K562 (cell line): ENCODE measurements around the gene KYAT1. TPM values are rescaled to one million over a fixed set of nuclear protein-coding genes. Genes with fewer than 3 reads are reported as not detected.

Experiments
- ATAC-seq: fragments of 200-7000 bp; cut with Tn5 transposase; 3 replicates; pipeline ENCODE4 v1.9.1; 2020; ENCODE audit warnings: moderate library complexity
- BruUV-seq: library from RNA; stranded (reverse); fragments of 400-500 nt; replicated peaks from 2 replicates; lab custom pipeline; 2021; lab: Mats Ljungman, UMichigan
- CTCF ChIA-PET: fragments of 300-600 bp; formaldehyde crosslinking; extraction: SDS; loops from one replicate; lab custom pipeline; 2021; ENCODE audit warnings: low intra/inter-chr PET ratio; lab: Yijun Ruan, JAX
- POLR2A ChIA-PET: fragments of 300-600, 350-650 bp; sonication (Branson Sonifier 250); formaldehyde crosslinking; extraction: SDS; loops from one replicate; lab custom pipeline; 2021; ENCODE audit warnings: antibody characterized with exemption, inconsistent platforms; lab: Yijun Ruan, JAX
- DNase-seq, 4 experiments: peaks; one replicate each; pipeline versions ENCODE4 v3.0.0 to v3.0.0-alpha.2; 2011 to 2018; ENCODE audit warnings: low spot score in 3 of 4, mixed read lengths in 3 of 4; ENCODE audit errors: extremely low read depth in 1 of 4
- FAIRE-seq: peaks from 2 replicates; lab custom pipeline; 2011; peaks lifted over from hg19 to GRCh38; lab: Jason Lieb, UNC
- H2AFZ ChIP-seq: 2 replicates; pipeline ENCODE4 v1.6.0; 2011; ENCODE audit warnings: low read depth, low read length, control low read depth, inconsistent platforms
- H3K27ac ChIP-seq: fragments of 200-600 bp; 3 replicates; pipeline ENCODE4 v1.8.0; 2011; ENCODE audit warnings: low read depth, mild to moderate bottlenecking, control low read depth, inconsistent platforms, low read length, moderate library complexity, mixed read lengths; ENCODE audit errors: extremely low read depth
- H3K27me3 ChIP-seq, 2 experiments: fragments of 300-600 bp in 1 of 2; 2 replicates in 1 of 2; 3 replicates in 1 of 2; pipeline versions ENCODE4 v1.6.0 to v1.8.0; 2011; ENCODE audit warnings: inconsistent platforms in 2 of 2, low read length in 2 of 2, mild to moderate bottlenecking in 1 of 2, mixed read lengths in 1 of 2, moderate library complexity in 1 of 2; ENCODE audit not compliant: control insufficient read depth in 2 of 2, insufficient read depth in 2 of 2
- H3K36me3 ChIP-seq: fragments of 300-600 bp; 3 replicates; pipeline ENCODE4 v1.8.0; 2011; ENCODE audit warnings: mild to moderate bottlenecking, low read length, inconsistent platforms; ENCODE audit not compliant: control insufficient read depth, insufficient read depth
- H3K4me1 ChIP-seq, 2 experiments: fragments of 200-600 bp in 1 of 2; replicated peaks in 1 of 2; 2 replicates in 1 of 2; 3 replicates in 1 of 2; pipeline versions ENCODE4 v1.5.1 to v1.8.0; 2011; ENCODE audit warnings: inconsistent platforms in 2 of 2, low read length in 2 of 2, mild to moderate bottlenecking in 1 of 2, mixed read lengths in 1 of 2, moderate library complexity in 1 of 2; ENCODE audit not compliant: control insufficient read depth in 2 of 2, insufficient read depth in 2 of 2
- H3K4me2 ChIP-seq: 2 replicates; pipeline ENCODE4 v1.6.1; 2011; ENCODE audit warnings: low read length, control low read depth, inconsistent platforms, mixed read lengths; ENCODE audit not compliant: insufficient read depth
- H3K4me3 ChIP-seq: fragments of 200-600 bp; sonication (generic), shearing (Covaris generic); 2 replicates; pipeline ENCODE4 v1.5.1; 2016; ENCODE audit warnings: control low read depth, inconsistent platforms
- H3K79me2 ChIP-seq: fragments of 200-600 bp; 3 replicates; pipeline ENCODE4 v1.8.0; 2011; ENCODE audit warnings: low read length, inconsistent platforms; ENCODE audit not compliant: control insufficient read depth, insufficient read depth
- H3K9ac ChIP-seq, 2 experiments: 2 replicates each; pipeline versions ENCODE4 v1.6.0 to v1.6.1; 2011; ENCODE audit warnings: low read depth in 2 of 2, low read length in 2 of 2, control low read depth in 1 of 2, inconsistent platforms in 1 of 2, mild to moderate bottlenecking in 1 of 2, mixed read lengths in 1 of 2; ENCODE audit not compliant: insufficient read depth in 1 of 2
- H3K9me1 ChIP-seq: one replicate; pipeline ENCODE4 v1.6.0; 2011; ENCODE audit warnings: inconsistent platforms, mild to moderate bottlenecking, low read length, moderate library complexity; ENCODE audit not compliant: control insufficient read depth, insufficient read depth
- H3K9me3 ChIP-seq: replicated peaks from 2 replicates; pipeline ENCODE4 v1.5.1; 2011; ENCODE audit warnings: low read depth, low read length, inconsistent platforms; ENCODE audit not compliant: control insufficient read depth, insufficient read depth
- H4K20me1 ChIP-seq: replicated peaks from 2 replicates; pipeline ENCODE4 v1.6.1; 2011; ENCODE audit warnings: low read length, inconsistent platforms, mixed read lengths; ENCODE audit not compliant: control insufficient read depth, insufficient read depth
- ATF3 ChIP-seq, 2 experiments: fragments of 450-650 bp in 1 of 2; sonication (generic) in 1 of 2; formaldehyde crosslinking in 1 of 2; IDR thresholded peaks in 1 of 2; conservative IDR thresholded peaks in 1 of 2; 2 replicates each; pipeline versions ENCODE4 v1.6.1 to v1.8.1; 2016 to 2023; ENCODE audit warnings: mild to moderate bottlenecking in 2 of 2, moderate library complexity in 2 of 2, inconsistent platforms in 1 of 2, missing genetic modification reagents in 1 of 2
- ETS1 ChIP-seq: conservative IDR thresholded peaks from 2 replicates; pipeline ENCODE4 v1.6.1; 2011; ENCODE audit warnings: low read depth, mild to moderate bottlenecking, low read length; ENCODE audit not compliant: control insufficient read depth
- HBP1 ChIP-seq: fragments of 450-650 bp; formaldehyde crosslinking; IDR thresholded peaks from 2 replicates; pipeline ENCODE4 v1.4.0; 2022; ENCODE audit warnings: missing genetic modification characterization
- MLLT1 ChIP-seq, 2 experiments: fragments of 450-650 bp; IDR thresholded peaks; 2 replicates each; pipeline ENCODE4 v1.6.1; 2016
- MTA2 ChIP-seq: fragments of 450-650 bp; IDR thresholded peaks from 2 replicates; pipeline ENCODE4 v1.6.1; 2016; ENCODE audit warnings: low read depth
- NR3C1 ChIP-seq: sonication (generic); formaldehyde crosslinking; IDR thresholded peaks from 2 replicates; pipeline ENCODE4 v1.8.1; 2022; ENCODE audit warnings: missing genetic modification reagents
- PRPF4 ChIP-seq: fragments of 200-400 bp; formaldehyde crosslinking; IDR thresholded peaks from one replicate; pipeline ENCODE4 v1.6.1; 2017; ENCODE audit warnings: low read length, low read depth, mild to moderate bottlenecking; ENCODE audit not compliant: insufficient read depth, poor library complexity, severe bottlenecking
- SAFB ChIP-seq: fragments of 200-400 bp; formaldehyde crosslinking; IDR thresholded peaks from 2 replicates; pipeline ENCODE4 v1.6.1; 2017; ENCODE audit warnings: low read depth, low read length, borderline replicate concordance
- SIN3A ChIP-seq, 2 experiments: fragments of 150-350 bp in 1 of 2; IDR thresholded peaks; 2 replicates each; pipeline ENCODE4 v1.6.1; 2011 to 2016; ENCODE audit warnings: borderline replicate concordance in 2 of 2, low read depth in 2 of 2, low read length in 2 of 2, mild to moderate bottlenecking in 2 of 2, moderate library complexity in 2 of 2; ENCODE audit not compliant: control insufficient read depth in 1 of 2
- SNRNP70 ChIP-seq: fragments of 200-400 bp; formaldehyde crosslinking; optimal IDR thresholded peaks from 2 replicates; pipeline ENCODE3; 2017; ENCODE audit warnings: low read depth, low read length
- SREBF1 ChIP-seq: fragments of 150-350 bp; IDR thresholded peaks from 2 replicates; pipeline ENCODE4 v1.6.1; 2014; ENCODE audit warnings: antibody characterized with exemption, low read depth, low read length, borderline replicate concordance
- USF1 ChIP-seq: sonication (generic); formaldehyde crosslinking; IDR thresholded peaks from 2 replicates; pipeline ENCODE4 v1.9.0; 2022; ENCODE audit warnings: mild to moderate bottlenecking, missing genetic modification reagents
- ZBTB1 ChIP-seq: sonication (generic); formaldehyde crosslinking; IDR thresholded peaks from 2 replicates; pipeline ENCODE4 v1.8.1; 2023; ENCODE audit warnings: missing genetic modification reagents, low read depth, mild to moderate bottlenecking, borderline replicate concordance
- ZC3H11A ChIP-seq: IDR thresholded peaks from 2 replicates; pipeline ENCODE4 v1.6.1; 2012; ENCODE audit warnings: low read depth, low read length, improper control_type of control experiment
- WGBS: fragments of 100-300 bp; shearing (Covaris generic); methylation state at CpG from one replicate; pipeline ENCODE4 v1.1.6; 2016; ENCODE audit warnings: low coverage, mixed read lengths; ENCODE audit not compliant: insufficient coverage; ENCODE audit errors: missing lambda C conversion rate; 5-methylcytosine and 5-hydroxymethylcytosine counted together
- in situ Hi-C: fragments of 300-500 bp; cut with MboI; formaldehyde crosslinking; loops from 4 replicates; pipeline ENCODE4 v1.15.0; 2018; ENCODE audit warnings: inconsistent platforms, mixed read lengths
- intact Hi-C: fragments of 100-400 bp; cut with micrococcal nuclease; formaldehyde crosslinking; loops from 2 replicates; pipeline ENCODE4 v1.14.2; 2022
- polyA plus RNA-seq, 8 experiments: library from polyadenylated mRNA; depleted of rRNA in 4 of 8; stranded (reverse) in 5 of 8; unstranded in 3 of 8; fragments of >200 nt; fragmentation: Nextera tagmentation in 2 of 8; fragmentation: Illumina TruSeq in 1 of 8; extraction: Ambion mirVana in 2 of 8; extraction: Trizol in 1 of 8; gene quantifications; 2 replicates each; pipeline versions ENCODE4 v1.2.1 to v1.2.3, GENCODE V29; 2011 to 2014; ENCODE audit warnings: inconsistent platforms in 1 of 8, missing spikeins in 1 of 8
- total RNA-seq, 7 experiments: library from RNA; depleted of rRNA in 6 of 7; stranded (reverse); fragments of >200 nt in 6 of 7; fragmentation: Illumina TruSeq in 2 of 7; extraction: Trizol in 2 of 7; gene quantifications; 2 replicates each; pipeline versions ENCODE4 v1.2.1 to v1.2.3, GENCODE V29; 2011 to 2021; ENCODE audit warnings: low replicate concordance in 1 of 7

The KYAT1 gene
- total and polyA plus RNA-seq, 9 of the 15 experiments (the other 6 are each of a cell fraction or from before 2014, with no cell fraction given), result 6.4 to 16.8 (median 11.1) TPM

- Histone ChIP-seq H3K27ac (no peak overlapping the region), H3K9me1 (no peaks in the 10 kb centered on the region), H3K4me2 (no peak overlapping the region), H3K27me3 (no peaks in the 10 kb centered on the region), H3K9ac (no peak overlapping the region), H3K79me2 (no peaks in the 10 kb centered on the region), H3K4me1 (peaks cover 10 to 11% of the 10 kb centered on the region in 2 experiments; a peak in 4 of 5 replicates), H3K4me3 (no peak overlapping the region), H3K9me3 (no peaks in the 10 kb centered on the region), H3K36me3 (no peaks in the 10 kb centered on the region), H4K20me1 (no peaks in the 10 kb centered on the region)
- intact Hi-C loops (loop anchor here (5.0 kb wide), 1 partner anchor 44 kb away; the partner anchor contains the start of gene ENDOG), in situ Hi-C loops (loop anchor here (5.0 kb wide), 1 partner anchor 66 kb away; no protein-coding TSS in a partner anchor)
- BruUV-seq, result no TSS peak
- FAIRE-seq (no peak), ATAC-seq (no peak), DNase-seq (no peak)
- WGBS, result 72% methylated on average over 5 of the region's 5 CpGs
- CTCF ChIA-PET, result no interaction called here
- no peak for TF ChIP-seq ATF3 (IDR thresholded peaks at IDR 0.05)
- TF ChIP-seq ATF3 (CRISPR knock-in tag; conservative IDR thresholded peaks at IDR 0.05), result no peak
- TF ChIP-seq SAFB, result no peak
- no peak for TF ChIP-seq MTA2
- TF ChIP-seq NR3C1 (CRISPR knock-in tag), result no peak
- no peak for TF ChIP-seq MLLT1 (IDR thresholded peaks at IDR 0.05)
- TF ChIP-seq SREBF1, result no peak
- no peak for TF ChIP-seq HBP1 (CRISPR knock-in tag)
- no peak for TF ChIP-seq USF1 (CRISPR knock-in tag)
- TF ChIP-seq ZBTB1 (CRISPR knock-in tag), result no peak
- TF ChIP-seq SNRNP70, result no peak
- no peak for TF ChIP-seq PRPF4
- no peak for TF ChIP-seq SIN3A (IDR thresholded peaks at IDR 0.05; ENCODE audit: borderline replicate concordance in 2 of 2, control insufficient read depth in 1 of 2, low read depth in 2 of 2, low read length in 2 of 2)
- no peak for TF ChIP-seq ETS1
- TF ChIP-seq ZC3H11A, result no peak
- TF ChIP-seq, all 486 proteins: peak for 0
- POLR2A ChIA-PET, result interaction anchor here (0.6 to 1.1 kb wide), 2 partner anchors 22 to 37 kb away, joined by 3 read pairs; no protein-coding TSS in a partner anchor
- H2AFZ ChIP-seq, result no peak overlapping the region
These were observed 20.8 kb downstream of the KYAT1 start for GRCh38 chr9:128860937-128861336.
